CD4-positive, alpha-beta T cell treated with Interleukin-15 for 1 hour (primary cell): ENCODE results near the gene XPOT.

Experiments used
- DNase-seq: peaks from one replicate; pipeline ENCODE4 v3.0.0-alpha.2; 2020

XPOT gene

DNA sequence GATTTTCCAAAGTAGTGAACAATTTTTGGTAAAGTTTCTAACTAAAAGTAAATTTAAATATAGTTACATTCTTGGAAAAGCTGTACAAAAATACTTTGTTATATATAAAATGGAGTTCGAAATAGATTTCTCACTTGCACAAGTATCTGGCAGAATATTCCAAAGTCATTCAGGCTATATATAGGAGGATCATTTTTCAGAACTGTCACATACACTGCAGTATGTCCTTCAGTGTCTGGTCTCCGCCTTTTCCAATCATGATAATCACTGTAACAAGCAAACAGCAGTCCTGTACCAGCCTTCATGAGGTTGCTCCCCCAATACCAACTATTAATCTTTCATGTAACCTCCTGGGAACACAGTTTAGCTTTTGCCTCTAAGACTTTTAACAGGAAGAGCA lies 66.3 kb downstream of the XPOT start:
- DNase-seq, result no peak

DNA sequence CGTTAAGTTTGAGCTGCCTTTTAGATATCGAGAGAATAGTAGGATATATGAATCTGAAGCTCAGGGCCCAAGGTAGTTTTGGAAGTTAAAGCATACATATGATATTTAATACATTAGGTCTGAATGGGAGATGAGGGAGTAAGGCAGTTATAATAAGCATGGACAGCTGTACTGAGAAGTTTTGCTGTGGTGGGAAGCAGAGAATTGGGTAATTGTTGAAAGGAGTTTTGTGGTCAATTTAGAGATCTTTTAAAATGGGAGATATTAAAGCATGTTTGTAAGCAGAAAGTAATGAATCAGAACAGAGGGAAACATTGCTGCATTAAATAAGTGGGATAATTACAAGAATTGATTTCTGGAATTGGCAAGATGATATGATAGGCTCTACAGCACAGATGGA lies 69.0 kb downstream of the XPOT start:
- DNase-seq, result no peak

- DNase-seq, result no peak
Measured at GRCh38 chr12:64475518-64475917, 71.3 kb downstream of the XPOT start.

DNA sequence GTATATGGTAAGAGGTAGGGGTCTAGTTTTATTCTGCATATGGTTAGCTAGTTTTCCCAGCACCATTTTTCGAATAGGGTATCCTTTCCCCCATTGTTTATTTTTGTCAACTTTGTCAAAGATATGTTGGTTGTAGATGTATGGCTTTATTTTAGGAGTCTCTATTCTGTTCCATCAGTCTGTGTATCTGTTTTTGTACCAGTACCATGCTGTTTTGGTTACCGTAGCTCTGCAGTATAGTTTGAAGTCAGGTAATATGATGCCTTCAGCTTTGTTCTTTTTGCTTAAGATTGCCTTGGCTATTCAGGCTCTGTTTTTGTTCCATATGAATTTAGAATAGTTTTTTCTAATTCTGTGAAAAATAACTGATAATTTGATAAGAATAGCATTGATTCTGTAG lies 72.7 kb downstream of the XPOT start:
- DNase-seq, result no peak

GRCh38 chr12:64478661-64479060 lies 74.5 kb downstream of the XPOT start:
- DNase-seq, result no peak

GRCh38 chr12:64480148-64480547 lies 76.0 kb downstream of the XPOT start:
- no peak for DNase-seq

DNA sequence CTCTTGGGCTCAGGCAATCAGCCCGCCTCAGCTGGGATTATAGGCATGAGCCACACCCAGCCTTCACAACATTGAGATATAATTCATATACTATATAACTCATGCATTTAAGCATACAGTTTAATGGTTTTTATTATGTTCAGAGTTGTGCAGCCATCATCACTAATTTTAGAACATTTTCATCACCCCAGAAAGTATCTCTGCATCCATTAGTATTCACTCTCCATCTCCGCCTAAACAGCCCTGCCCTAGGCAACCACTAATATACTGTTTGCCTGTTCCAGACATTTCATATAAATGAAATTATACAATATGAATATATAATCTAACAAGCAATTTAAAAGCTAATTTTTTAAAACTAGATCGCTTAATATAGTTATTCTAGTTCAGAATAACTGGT lies 82.5 kb downstream of the XPOT start:
- no peak for DNase-seq

GRCh38 chr12:64491718-64492117 lies 87.5 kb downstream of the XPOT start:
- DNase-seq, result no peak

GRCh38 chr12:64493513-64493912 lies 89.3 kb downstream of the XPOT start:
- no peak for DNase-seq

GRCh38 chr12:64494998-64495729 lies 91.0 kb downstream of the XPOT start:
- no peak for DNase-seq

DNA sequence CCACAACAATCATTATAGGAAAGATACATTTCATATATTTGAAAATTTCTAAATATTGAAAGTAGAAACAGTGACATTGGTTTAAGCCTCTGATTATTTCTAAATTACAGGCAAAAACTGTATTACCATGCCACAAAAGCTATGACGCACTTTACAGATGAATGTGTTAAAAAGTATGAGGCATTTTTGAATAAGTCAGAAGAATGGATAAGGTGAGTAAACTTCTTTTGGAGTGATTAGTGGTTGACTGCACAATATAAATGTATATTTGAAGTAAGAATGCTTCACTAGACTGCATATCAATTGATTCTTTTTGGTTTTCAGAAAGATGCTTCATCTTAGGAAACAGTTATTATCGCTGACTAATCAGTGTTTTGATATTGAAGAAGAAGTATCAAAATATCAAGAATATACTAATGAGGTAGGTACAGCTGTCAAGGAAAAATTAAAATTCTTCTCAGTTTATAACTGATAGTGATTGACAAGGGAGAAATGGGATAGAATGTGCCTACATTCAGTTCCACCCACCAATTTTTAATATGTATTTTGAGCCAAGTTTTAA lies 92.7 kb downstream of the XPOT start:
- DNase-seq, result no peak

GRCh38 chr12:64497484-64497883 lies 93.3 kb downstream of the XPOT start:
- DNase-seq, result no peak

- no peak for DNase-seq
Measured at GRCh38 chr12:64497903-64498302, 93.7 kb downstream of the XPOT start.

- no peak for DNase-seq
Measured at GRCh38 chr12:64500394-64500793, 96.2 kb downstream of the XPOT start.
